ENCODE results near the gene TFDP1. TPM values are rescaled to one million over a fixed set of nuclear protein-coding genes. Genes with fewer than 3 reads are reported as not detected.

Gene TFDP1
- total and polyA plus RNA-seq, 12 donors: 16.4 to 51.4 (median 37.5) TPM

- no peak for ATAC-seq
- no peak for DNase-seq
- Histone ChIP-seq H3K36me3 (peaks cover 0 to 55% (median 14%) of the 10 kb centered on the region in 9 donors), H3K27me3 (no peaks in the 10 kb centered on the region), H3K9me3 (no peaks in the 10 kb centered on the region), H3K27ac (no peak overlapping the region), H3K4me1 (peaks cover 0 to 7% (median 0%) of the 10 kb centered on the region in 9 donors), H3K4me3 (no peak overlapping the region)
- intact Hi-C loops (cut with DNase I): no loop called here
- TF ChIP-seq, protein P1, sequence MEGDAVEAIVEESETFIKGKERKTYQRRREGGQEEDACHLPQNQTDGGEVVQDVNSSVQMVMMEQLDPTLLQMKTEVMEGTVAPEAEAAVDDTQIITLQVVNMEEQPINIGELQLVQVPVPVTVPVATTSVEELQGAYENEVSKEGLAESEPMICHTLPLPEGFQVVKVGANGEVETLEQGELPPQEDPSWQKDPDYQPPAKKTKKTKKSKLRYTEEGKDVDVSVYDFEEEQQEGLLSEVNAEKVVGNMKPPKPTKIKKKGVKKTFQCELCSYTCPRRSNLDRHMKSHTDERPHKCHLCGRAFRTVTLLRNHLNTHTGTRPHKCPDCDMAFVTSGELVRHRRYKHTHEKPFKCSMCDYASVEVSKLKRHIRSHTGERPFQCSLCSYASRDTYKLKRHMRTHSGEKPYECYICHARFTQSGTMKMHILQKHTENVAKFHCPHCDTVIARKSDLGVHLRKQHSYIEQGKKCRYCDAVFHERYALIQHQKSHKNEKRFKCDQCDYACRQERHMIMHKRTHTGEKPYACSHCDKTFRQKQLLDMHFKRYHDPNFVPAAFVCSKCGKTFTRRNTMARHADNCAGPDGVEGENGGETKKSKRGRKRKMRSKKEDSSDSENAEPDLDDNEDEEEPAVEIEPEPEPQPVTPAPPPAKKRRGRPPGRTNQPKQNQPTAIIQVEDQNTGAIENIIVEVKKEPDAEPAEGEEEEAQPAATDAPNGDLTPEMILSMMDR (IDR thresholded peaks at IDR 0.05): no peak
- WGBS, 2 donors: 88 to 98% methylated on average over 7 of the region's 7 CpGs
Measured at GRCh38 chr13:113641426-113641825, 56.9 kb downstream of the TFDP1 start.

DNA sequence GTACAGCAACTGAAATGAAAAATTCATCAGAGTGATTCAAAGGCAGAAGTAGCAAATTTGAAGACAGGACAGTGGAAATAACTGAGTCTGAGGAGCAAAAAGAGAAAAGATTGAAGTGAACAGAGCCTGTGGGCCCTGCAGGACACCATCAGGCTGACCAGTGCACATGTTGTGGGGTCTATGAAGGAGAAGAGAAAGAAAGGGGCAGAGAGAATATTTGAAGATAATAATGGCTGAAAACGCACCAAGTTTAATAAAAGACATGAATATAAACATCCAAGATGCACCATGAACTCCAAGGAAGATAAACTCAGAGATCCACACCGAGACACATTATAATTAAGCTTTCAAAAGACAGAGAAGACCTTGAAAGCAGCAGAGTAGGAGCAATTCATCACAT lies 58.0 kb downstream of the TFDP1 start:
- Histone ChIP-seq H3K36me3 (peaks cover 0 to 44% (median 6%) of the 10 kb centered on the region in 9 donors), H3K4me3 (no peak overlapping the region), H3K27me3 (no peaks in the 10 kb centered on the region), H3K4me1 (peaks cover 0 to 18% (median 8%) of the 10 kb centered on the region in 9 donors), H3K9me3 (no peaks in the 10 kb centered on the region), H3K27ac (no peak overlapping the region)
- intact Hi-C loops (cut with DNase I): no loop called here
- DNase-seq: no peak
- WGBS, 2 donors: 97 to 100% methylated on average over 2 of the region's 2 CpGs
- ATAC-seq: no peak
- TF ChIP-seq, protein P1 (IDR thresholded peaks at IDR 0.05): no peak

GRCh38 chr13:113643593-113643992 lies 59.0 kb downstream of the TFDP1 start:
- no peak for ATAC-seq
- intact Hi-C loops (cut with DNase I): no loop called here
- WGBS, 2 donors: 98% methylated on average over 5 of the region's 5 CpGs

DNA sequence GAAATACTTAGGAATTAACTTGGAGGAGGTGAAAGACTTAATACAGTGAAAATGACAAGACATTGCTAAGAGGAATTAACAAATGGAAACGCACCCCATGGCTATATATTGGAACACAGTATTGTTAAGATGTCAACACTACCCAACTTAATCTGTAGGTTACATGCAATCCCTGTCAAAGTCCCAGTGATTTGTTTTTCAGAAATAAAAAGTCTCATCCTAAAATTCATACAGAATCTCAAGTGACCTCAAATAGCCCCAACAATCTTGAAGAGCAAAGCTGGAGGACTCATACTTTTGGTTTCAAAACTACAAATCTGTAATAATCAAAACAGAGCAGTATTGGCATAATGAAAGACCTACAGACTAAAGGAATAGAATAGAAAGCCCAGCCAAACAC lies 60.2 kb downstream of the TFDP1 start:
- Histone ChIP-seq H3K36me3 (peaks cover 0 to 21% (median 4%) of the 10 kb centered on the region in 9 donors), H3K9me3 (no peaks in the 10 kb centered on the region), H3K4me1 (peaks cover 0 to 21% (median 14%) of the 10 kb centered on the region in 9 donors), H3K4me3 (no peak overlapping the region), H3K27me3 (no peaks in the 10 kb centered on the region), H3K27ac (no peak overlapping the region)
- TF ChIP-seq, protein P1 (IDR thresholded peaks at IDR 0.05): no peak
- DNase-seq: no peak
- intact Hi-C loops (cut with DNase I): no loop called here
- no peak for ATAC-seq
- 97% methylated on average over 1 of the region's 1 CpG for WGBS, 2 donors

More at GRCh38 chr13:113643593-113643992, 59.0 kb downstream of the TFDP1 start:
- no peak overlapping the region for H3K4me3 ChIP-seq
- no peak overlapping the region for H3K27ac ChIP-seq
- TF ChIP-seq, protein P1 (IDR thresholded peaks at IDR 0.05): no peak
- H3K4me1 ChIP-seq: peaks cover 0 to 24% (median 14%) of the 10 kb centered on the region in 9 donors
- no peak for DNase-seq
- no peaks in the 10 kb centered on the region for H3K27me3 ChIP-seq
- no peaks in the 10 kb centered on the region for H3K9me3 ChIP-seq
- peaks cover 0 to 33% (median 4%) of the 10 kb centered on the region in 9 donors for H3K36me3 ChIP-seq

Measured in heart right ventricle (tissue), 16 donors.